Activated naive CD4-positive, alpha-beta T cell treated with anti-CD3 and anti-CD28 coated beads, Interleukin-2, amount 50 U/mL, for 16 hours (primary cell): ENCODE data around the gene CHD5.

Source experiments
- DNase-seq: peaks from one replicate; pipeline ENCODE4 v3.0.0-alpha.2; 2020

Gene CHD5

DNA sequence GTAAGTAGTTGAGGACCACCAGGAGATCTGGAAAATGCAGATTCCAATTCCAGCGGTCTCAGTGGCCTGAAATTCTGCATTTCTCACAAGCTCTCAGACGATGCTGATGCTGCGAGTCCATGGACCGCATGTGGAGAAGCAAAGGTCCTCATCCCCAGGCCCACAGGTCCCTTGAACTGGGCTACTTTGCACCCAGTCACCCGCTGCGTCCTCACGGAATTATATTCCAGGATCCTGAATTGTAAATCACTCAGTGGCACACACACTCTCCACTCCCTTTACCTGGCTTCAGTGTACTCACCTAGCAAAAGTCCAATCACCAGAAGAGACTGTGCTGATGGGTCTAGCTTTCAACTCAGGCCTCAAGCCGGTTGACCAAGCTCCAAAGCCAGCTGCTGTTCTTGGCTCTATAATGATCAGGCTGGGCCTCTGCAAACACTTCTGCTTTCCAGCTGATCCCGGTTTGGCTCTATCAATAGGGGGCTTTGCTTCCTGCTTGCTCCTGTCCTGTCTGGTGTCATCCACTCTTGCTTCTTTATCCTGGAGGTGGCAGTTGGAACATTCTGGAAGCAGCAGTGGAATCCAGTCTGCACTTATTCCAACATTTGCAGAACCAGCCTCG lies 20.2 kb upstream of the CHD5 start:
- DNase-seq = no peak

DNA sequence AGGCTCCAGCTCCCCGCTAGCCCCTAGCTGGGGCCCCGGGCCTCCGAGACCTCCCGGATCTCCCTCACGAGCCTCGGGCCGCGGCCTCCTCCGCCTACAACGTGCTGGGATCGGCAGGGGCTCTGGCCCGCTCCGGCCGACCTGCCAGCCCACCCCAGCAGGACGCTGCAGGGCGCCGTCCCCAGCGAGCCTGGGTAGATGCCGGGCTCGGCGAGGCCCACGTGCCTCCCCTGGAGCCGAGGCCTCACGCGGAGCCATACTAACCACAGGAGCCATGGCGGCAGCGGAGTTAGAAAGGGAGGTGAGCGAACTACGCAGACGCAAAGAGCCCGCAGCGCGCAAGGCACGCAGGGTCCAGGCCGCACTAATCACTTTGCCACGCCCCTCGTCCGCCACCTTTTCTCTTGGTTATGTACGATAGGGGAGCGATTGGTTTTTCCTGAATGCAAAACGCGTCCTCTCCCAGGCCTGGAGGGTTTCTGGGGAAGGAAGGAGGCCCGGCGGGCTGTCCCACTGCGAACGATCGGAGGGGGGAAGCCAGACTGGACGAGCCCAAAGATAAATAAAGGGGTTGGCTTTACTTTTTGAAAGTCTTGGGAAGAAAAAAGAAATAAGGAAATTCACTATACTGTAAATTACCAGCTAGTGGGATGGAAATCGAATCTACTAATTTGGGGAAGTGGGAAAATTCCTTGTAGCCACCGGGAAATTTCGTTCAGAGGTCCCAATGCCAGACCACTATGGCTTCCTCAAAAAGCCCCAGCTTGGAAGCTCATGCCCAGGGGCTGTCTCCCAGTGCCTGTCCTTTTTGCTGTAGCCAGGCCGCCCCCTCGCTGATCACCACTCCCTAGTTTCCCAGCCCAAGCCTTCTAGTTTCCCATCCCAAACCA lies 19.4 kb upstream of the CHD5 start, which contains the start of gene RPL22:
Gene RPL22 (minus strand): TSS at position 298 of the 890 bp plus-strand sequence. CDS start 22 bp downstream, at position 276.
- DNase-seq = peak; percentile 98

DNA sequence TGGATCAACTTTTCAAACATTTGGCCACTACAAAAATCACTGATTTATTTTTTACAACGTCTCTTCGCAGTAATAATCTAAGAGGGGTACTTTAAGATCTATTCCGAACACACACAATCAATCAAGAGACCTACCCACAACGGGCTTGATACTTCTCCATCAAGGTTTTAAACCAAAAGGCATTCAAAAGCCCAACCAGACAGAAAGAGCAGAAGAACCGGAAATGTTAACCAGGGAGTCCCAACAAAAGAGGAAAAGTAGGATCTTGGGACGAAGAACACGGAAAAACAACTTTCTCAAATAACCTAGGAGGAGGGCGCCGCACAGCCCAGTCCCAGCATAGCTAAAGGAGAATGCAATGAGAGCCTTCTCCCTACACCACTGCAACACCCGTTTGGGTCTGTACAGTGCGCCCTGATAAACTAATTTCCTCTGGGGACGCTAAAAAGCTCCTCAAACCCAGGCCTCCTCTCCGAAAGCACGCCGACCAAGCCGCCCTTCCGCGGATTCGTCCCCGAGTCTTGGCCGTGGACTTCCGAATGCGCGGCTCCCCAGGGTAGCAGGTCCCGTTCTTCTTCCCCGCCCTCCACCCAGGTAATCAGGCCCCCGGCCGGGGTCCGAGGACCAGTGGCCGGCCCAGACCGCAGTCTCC lies 18.7 kb upstream of the CHD5 start:
- peak; percentile 39 for DNase-seq

DNA sequence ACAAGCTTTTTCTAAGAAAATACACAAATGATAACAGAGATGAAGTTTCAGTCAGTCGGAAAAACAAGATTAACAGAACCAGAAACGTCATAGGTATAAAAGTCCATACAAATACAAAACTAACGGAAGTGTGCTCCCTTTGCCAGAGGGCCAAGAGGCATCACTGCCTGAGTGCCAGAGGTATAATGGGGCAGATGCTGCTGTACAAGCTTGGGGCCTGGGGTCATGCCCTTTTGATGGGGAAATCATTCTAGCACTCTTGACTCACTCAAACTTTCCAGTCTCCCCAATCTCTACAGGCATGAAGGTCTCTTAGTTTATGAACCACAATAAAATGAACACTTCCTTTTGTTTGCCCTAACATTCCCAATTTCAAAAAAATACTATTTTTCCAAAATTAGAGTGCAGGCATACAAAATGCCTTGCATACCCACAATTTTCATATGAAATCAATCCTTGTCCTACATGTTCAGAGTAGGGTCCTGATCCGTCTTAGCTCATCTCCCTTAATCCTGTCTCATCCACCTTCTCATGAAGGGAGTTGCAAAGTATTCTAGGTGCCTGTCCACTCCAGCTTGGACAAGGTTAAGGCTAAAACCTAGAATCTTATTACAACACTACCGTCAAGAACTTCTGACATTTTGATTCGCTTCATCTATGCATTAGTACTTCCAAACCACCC lies 17.8 kb upstream of the CHD5 start:
- DNase-seq = no peak

DNA sequence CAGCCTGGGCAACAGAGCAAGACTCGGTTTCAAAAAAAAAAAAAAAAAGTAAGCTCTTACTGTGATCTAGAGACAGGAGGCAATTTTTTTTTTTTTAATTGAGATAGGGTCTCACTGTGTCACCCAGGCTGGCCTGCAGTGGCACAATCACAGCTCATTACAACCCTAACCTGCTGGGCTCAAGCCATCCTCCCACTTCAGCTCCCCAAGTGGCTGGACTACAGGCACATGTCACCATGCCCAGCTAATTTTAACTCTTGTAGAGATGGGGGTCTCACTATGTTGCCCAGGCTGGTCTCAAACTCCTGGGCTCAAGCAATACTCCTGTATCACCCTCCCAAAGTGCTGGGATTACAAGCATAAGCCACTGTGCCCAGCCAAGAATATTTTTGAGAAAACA lies 11.8 kb upstream of the CHD5 start:
- DNase-seq = no peak

DNA sequence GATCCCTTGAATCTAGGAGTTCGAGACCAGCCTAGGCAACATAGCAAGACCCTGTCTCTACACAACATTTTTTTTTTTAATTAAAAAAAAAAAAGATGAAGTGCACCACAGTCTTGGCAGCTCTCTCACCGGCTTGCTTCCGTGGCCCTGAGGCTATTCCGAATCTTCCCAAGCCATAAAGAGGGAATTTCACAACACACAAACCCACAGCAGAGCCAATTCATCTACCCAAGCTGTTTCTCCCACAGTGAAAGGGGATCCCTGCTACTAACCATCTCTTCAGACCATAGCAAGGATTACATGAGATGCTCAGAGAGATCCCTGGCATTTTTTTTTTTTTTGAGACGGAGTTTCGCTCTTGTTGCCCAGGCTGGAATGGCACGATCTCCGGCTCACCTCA lies 8.3 kb upstream of the CHD5 start:
- no peak for DNase-seq

DNA sequence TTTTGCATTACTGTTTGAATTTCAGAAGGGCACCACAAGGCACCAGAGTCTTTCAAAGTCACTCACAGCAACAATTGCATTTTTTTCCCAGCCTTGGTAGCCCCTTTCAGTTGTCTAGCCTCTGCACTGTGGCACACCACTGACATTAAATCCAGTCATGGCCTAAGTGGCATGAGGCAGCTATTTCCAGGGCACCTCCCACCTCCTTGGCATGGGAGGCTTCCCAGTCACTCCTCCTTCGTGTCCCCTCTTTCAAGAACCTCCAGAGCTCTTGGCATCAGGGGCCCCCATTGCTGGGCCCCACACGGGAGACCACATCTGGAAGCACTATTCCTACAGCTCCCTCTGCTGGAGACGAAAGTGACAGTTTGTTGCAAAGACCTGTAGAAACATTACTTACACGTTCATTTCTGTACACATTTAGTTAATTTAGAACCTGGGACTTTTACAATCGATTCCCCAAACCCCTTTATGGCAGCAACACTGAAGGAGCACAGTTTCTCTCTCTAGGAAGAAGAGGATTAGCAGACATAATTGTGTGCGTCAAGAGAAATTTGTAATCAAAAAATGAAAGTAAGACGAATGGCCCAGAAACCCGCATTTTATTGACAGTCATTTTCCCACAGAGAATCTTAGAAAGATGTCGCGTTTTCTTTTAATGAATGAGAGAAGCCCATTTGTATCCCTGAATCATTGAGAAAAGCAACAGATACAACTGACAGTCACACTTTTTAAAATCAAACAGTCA lies 5.7 kb upstream of the CHD5 start:
- DNase-seq = peak; percentile 30

DNA sequence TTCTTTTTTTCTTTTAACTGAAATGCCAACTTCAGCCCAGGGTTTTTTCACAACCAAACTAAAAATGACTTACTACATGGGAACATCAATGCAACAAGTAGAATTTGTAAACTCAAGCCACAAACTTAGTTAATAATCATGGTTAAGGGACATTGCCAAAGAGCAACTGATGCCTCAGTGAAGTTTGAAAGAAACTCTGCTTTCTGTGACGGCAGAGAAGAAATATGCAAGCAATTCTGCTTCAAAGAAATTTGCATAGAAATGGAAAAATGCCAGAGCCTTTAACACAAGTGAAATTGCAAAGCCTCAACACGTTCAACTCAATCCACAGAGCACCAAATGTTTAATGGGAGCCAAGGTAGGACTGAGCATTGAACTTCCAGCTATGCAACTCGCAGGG lies 5.0 kb upstream of the CHD5 start:
- DNase-seq = no peak

DNA sequence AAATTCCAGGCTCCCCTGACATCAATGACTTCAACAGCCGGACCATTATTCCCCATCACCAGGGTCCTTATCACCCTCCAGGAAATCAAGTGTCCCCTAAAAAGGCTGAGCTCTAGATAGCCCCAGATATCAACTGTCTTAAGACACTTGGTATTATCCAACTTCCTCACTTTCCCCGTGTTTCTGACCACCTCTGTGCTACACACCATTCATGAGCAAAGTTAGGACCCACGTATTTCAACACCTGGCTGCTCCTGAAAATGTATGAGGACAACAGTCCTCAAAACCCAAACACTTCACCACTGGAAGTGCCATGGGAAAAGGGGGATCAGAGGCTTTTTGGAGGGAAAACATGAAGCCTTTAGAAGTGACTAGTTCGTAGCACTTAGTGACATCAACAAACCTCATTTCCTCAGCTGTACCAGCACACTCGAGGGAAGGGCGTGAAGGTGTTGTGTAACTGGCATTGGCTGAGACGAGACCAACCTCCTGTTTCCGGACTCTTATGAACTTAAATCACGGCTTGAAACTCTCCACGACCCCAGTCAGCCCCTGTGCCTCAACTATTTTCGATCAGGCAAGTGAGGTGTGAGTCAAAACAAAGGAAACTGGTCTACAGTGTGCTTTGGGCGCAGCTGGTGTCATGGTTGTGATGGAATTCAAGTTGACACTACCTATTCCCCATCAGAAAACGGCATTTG lies 4.1 kb upstream of the CHD5 start:
- no peak for DNase-seq

DNA sequence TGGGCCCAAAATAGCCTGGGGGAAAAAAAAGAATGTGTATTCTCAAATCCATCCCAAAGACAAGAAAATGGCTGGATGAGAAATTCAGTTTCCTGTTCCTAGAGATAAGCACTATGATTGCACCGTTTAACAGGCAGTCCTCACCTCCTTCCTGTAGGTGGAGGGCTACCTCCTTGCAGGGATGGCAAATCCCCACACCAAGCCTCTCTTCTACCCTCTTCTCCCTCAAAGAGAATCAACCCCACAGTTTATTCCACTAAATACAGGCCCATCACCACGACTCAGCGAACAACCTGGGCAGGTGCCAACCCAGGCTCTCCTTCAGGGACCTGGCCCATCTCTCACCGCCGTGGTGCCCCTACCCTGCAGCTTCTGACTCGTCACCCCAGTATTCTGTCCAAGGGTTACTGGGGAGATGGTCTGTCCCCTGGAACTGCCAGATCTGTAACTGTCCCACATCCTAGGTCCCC lies 3.4 kb upstream of the CHD5 start:
- DNase-seq = no peak

DNA sequence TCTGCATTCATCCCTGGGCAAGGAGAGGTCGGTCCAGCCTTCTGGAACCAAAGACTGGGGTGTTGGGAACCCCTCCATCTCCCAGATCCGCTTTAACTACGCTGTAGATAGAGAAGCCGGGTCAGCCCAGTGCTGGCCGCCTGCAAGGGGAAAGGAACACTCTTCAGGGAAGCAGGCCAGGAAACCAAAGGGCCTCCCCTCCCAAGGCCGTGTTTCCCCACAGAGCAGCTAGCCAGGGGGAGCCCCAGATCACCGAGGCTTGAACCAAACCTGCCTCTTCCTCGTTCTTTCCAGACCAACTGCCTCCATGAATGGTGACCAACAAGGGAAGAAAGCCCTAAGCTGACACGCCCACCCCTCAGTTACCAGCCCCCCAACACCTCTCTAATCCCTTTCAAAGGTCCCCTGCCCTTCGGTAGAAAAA lies 1.2 kb upstream of the CHD5 start:
- DNase-seq = no peak

DNA sequence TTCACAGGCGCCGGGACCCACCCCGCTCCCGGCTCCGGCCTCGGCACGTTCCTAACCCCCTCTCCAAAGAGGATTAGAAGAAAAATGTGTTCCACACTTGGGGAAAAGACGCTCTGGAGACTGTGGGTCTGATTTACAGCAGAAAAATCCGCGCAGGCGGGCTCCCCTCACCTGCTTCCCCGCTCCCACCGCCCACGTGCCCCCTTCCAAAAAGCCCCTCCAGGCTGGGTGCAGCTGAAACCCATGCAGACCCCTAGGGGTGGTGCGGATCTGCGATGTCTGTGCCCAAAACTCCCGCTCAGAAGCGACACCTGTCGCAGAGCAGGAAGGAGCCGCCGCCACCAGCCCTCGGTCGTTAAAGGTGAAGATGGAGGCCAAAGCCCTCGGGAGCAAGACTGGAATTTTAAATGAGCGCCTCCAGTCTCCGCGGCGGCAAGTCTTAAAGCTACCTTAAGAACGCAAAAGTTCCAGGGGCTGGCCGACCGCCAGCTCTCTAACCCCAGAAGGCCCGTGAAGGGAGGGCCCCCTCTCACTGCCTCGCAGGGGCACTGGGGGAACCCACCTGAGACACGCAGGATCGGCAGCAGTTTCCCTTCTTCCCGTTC lies 688 bp upstream of the CHD5 start:
- DNase-seq = no peak

DNA sequence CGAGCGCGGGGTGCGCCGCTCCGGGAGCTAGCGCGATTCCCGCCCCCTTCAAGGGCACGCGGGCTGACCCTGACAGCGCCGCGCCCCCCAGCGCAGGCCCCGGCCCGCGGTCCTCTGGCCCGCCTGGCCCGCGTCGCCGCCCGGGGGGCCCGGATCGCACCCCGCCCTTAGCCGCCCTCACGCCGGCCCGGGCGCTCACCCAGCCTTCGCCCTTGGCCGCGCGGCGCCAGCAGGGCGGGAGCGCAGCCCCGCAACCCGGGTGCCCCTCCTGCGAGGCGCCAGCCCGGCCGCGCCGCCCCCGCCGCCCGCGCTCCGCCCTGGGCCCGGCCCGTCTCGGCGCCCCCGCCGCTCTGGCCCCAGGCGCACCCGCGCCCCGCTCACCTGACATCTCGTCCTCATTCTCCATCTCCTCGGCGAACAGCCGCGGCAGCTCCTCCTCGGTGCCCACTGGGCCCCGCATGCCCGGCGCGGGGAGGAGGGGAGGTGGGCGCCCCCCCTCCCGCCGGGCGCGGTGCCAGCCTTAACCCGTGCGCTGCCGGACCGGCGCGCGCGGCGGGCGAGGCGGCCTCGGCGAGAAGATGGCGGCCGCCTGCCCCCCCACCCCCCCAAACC lies 451 bp downstream of the CHD5 start:
- DNase-seq = no peak

DNA sequence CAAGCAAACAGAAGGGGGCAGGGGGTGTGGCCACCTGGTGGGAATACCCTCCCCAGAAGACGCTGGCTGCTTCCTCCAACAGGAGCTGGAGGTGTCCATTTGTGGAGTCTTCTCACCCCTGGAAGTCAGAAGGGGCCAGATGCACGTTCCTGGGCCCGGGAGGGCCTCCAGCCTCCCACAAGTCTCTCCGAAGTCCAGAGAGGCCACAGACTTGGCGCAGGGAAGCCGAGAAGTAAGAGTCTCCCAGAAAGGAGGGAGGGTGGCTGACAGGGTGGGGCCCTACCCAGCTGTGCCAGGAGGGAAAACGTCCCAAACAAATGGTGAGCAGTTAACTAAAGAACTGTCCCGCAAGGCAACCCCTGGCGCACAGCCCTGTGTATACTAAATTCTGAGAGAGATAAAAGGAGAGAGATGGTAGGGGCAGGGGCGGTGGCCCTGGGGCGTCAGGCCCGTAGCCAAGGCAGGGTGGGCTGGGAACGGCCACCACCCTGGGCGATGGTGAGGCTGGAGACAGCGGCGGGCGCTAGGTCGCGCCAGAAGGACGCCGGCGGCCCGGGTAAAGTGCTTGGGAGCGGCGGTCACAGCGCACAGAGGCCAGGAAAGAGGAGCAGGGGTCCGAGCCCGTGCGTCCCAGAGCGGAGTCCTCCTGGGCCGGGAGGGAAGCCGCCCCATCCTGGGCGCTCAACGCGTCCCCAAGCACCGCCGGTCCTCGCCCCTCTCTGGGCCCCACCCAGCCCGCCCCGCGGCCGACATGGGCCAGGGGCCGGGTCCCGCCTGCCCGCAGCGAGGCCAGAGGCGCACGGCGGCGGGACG lies 1.2 kb downstream of the CHD5 start:
- DNase-seq = no peak

DNA sequence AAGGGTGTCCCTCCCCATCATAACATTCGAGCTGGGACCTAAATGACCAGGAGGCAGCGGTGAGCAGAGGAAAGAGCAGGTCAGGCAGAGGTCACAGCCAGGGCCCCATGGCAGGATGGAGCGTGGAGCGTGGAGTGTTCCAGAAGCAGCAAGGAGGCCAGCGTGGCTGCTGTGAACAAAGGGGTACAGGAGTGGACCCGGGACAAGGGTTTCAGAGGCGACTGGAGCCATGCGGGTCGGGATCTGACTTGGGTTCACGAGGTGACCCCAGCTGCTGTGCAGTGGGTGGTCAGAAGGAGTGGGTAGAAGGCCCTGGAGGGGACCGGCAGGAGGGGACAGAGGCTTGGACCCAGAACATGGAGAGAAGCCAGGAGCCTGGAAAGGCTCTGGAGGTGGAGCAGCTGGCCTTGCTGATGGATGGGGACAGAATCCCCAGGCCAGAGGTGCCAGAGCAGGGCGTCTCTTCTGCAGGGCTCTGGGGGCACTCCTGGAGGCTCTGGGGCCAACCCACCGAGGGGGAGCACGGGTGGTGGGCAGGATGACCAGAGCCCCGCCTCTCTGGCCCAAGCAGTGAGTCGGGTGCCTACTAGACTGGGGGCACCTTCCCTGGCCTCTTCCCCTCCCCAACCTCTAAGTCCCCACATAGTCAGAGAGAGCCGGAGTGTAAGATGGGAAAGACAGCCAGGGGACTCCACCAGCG lies 2.3 kb downstream of the CHD5 start:
- no peak for DNase-seq

DNA sequence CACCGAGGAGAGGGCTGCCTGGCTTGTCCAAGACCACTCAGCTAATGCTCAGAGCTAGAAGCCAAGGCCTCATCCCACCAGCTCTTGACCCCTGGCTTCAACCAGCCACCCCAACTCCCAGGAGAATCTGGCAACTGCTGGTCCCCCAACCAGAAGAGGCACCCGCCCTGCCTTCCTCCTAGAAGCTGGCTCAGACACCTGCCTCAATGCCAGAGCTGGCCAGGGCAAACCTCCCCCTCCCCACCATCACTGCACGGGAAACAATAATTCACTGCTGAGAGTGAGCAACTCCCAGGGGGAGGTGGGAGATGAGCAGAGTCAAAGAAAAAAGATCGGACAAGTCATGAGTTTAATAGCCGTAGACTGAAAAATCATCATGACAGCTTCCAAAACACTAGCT lies 3.3 kb downstream of the CHD5 start:
- DNase-seq = no peak

DNA sequence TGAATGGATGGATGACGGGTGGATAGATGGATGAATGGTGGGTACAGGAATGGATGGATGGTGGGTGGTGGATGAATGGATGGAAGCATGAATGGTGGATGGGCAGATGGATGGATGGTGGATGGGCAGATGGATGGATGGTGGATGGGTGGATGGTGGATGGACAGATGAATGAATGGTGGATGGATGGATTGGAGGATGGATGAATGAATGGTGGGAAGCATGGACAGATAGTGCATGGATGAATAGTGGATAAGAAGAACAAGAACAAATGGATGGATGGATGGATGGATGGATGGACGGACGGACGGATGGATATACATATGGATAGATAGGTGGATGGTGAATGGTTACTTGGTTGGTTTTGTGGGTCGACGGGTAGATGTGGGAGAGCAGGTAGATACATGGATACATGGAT lies 4.7 kb downstream of the CHD5 start:
- DNase-seq = no peak

DNA sequence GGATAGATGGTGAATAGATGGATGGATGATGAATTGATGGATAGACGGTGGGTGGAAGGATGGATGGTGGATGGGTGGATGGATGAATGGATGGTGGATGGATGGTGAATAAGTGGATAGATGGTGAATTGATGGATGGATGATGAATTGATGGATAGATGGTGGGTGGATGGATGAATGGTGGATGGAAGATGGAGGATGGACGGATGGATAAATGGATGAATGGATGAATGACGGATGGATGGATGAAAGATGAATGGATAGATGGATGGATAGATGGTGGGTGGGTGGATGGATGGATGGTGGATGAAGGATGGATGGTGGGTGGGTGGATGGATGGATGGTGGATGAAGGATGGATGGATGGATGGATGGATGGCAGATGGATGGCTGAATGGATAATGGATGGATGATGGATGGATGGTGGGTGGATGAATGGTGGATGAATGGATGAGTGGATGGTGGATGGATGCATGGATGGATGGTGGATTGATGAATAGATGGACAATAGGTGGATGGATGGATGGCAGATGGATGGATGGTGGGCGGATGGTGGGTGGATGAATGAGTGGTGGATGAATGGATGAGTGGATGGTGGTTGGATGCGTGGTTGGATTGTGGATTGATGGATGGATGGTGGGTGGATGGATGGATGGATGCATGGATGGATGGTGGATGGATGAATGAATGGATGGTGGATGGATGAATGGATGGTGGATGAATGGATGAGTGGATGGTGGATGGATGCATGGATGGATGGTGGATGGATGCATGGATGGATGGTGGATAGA lies 5.3 kb downstream of the CHD5 start:
- no peak for DNase-seq
